ENCODE results near the gene STK40. TPM values are rescaled to one million over a fixed set of nuclear protein-coding genes. Genes with fewer than 3 reads are reported as not detected.

Gene STK40
- total and polyA plus RNA-seq, 9 of the 15 experiments (the other 6 are each of a cell fraction or from before 2014, with no cell fraction given), result 0.69 to 94.3 (median 39.1) TPM

GRCh38 chr1:36355811-36356210, 29.9 kb downstream of the STK40 start (continued):
- TF ChIP-seq RREB1 (CRISPR knock-in tag; IDR thresholded peaks at IDR 0.05) (no peak), TSC22D4 (tag; IDR thresholded peaks at IDR 0.05) (no peak), ZC3H11A (IDR thresholded peaks at IDR 0.05; ENCODE audit: low read depth, low read length) (no peak), PTRF (tag; IDR thresholded peaks at IDR 0.05) (no peak), ZNF766 (CRISPR knock-in tag; conservative IDR thresholded peaks at IDR 0.05) (no peak), NCOA1 (IDR thresholded peaks at IDR 0.05; ENCODE audit: low read depth) (no peak), CEBPZ (IDR thresholded peaks at IDR 0.05; ENCODE audit: borderline replicate concordance, low read depth, low read length) (no peak), HNRNPH1 (optimal IDR thresholded peaks at IDR 0.05; ENCODE audit: low read depth, low read length) (no peak), ZNF217 (CRISPR knock-in tag; IDR thresholded peaks at IDR 0.05) (no peak), ESRRB (CRISPR knock-in tag; IDR thresholded peaks at IDR 0.05; ENCODE audit: borderline replicate concordance) (no peak), ZFP36 (IDR thresholded peaks at IDR 0.05; ENCODE audit: low read depth, low read length, partially characterized antibody) (no peak), PURB (CRISPR knock-in tag; IDR thresholded peaks at IDR 0.05; ENCODE audit: low read depth) (no peak), SIN3B (IDR thresholded peaks at IDR 0.05; ENCODE audit: low read depth) (no peak)
- TF ChIP-seq, protein P1, sequence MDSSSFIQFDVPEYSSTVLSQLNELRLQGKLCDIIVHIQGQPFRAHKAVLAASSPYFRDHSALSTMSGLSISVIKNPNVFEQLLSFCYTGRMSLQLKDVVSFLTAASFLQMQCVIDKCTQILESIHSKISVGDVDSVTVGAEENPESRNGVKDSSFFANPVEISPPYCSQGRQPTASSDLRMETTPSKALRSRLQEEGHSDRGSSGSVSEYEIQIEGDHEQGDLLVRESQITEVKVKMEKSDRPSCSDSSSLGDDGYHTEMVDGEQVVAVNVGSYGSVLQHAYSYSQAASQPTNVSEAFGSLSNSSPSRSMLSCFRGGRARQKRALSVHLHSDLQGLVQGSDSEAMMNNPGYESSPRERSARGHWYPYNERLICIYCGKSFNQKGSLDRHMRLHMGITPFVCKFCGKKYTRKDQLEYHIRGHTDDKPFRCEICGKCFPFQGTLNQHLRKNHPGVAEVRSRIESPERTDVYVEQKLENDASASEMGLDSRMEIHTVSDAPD (CRISPR knock-in tag; IDR thresholded peaks at IDR 0.05), result no peak
- TF ChIP-seq, protein P2, sequence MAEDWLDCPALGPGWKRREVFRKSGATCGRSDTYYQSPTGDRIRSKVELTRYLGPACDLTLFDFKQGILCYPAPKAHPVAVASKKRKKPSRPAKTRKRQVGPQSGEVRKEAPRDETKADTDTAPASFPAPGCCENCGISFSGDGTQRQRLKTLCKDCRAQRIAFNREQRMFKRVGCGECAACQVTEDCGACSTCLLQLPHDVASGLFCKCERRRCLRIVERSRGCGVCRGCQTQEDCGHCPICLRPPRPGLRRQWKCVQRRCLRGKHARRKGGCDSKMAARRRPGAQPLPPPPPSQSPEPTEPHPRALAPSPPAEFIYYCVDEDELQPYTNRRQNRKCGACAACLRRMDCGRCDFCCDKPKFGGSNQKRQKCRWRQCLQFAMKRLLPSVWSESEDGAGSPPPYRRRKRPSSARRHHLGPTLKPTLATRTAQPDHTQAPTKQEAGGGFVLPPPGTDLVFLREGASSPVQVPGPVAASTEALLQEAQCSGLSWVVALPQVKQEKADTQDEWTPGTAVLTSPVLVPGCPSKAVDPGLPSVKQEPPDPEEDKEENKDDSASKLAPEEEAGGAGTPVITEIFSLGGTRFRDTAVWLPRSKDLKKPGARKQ (CRISPR knock-in tag; IDR thresholded peaks at IDR 0.05), result no peak
